ENCODE results near the gene RNF32. TPM values are rescaled to one million over a fixed set of nuclear protein-coding genes. Genes with fewer than 3 reads are reported as not detected.

The RNF32 gene
- total RNA-seq, 1 experiment from 2014 or later: 0.61 TPM

DNA sequence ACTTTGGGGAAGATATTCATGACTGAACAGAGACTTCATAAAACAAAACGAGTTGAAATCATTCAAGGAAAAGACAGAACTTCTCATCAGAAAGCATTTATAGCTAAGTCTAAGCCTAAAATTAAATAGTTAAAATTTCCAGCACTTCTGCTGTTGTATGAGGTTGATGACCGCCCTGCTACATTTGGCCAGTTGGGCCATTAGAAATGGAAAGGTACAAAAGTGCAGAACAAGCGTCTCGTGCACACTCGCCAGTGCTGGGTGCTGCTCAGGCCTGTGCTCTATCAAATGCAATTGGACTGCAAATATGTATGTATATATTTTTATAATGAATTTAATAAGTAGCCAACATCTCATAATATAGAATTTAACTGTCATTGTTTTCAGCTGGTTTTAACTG is 34.4 kb upstream of the RNF32 start:
- DNase-seq (ENCODE audit: low spot score): no peak
- TF ChIP-seq ZNF317 (CRISPR knock-in tag; IDR thresholded peaks at IDR 0.05; ENCODE audit: borderline replicate concordance, low read depth): no peak
- no peak for TF ChIP-seq PRRX2 (CRISPR knock-in tag; IDR thresholded peaks at IDR 0.05)
- no peak for TF ChIP-seq CREB1 (CRISPR knock-in tag; IDR thresholded peaks at IDR 0.05)
- no peak for TF ChIP-seq NR2C2 (CRISPR knock-in tag; IDR thresholded peaks at IDR 0.05)
- no peak for TF ChIP-seq ATF6 (CRISPR knock-in tag; IDR thresholded peaks at IDR 0.05)
- no peak for TF ChIP-seq GTF2I (CRISPR knock-in tag; conservative IDR thresholded peaks at IDR 0.05)
- no peak for TF ChIP-seq FOXP4 (CRISPR knock-in tag; IDR thresholded peaks at IDR 0.05)
- TF ChIP-seq, protein P1, sequence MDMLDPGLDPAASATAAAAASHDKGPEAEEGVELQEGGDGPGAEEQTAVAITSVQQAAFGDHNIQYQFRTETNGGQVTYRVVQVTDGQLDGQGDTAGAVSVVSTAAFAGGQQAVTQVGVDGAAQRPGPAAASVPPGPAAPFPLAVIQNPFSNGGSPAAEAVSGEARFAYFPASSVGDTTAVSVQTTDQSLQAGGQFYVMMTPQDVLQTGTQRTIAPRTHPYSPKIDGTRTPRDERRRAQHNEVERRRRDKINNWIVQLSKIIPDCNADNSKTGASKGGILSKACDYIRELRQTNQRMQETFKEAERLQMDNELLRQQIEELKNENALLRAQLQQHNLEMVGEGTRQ (CRISPR knock-in tag; IDR thresholded peaks at IDR 0.05): no peak
- TF ChIP-seq, protein P2, sequence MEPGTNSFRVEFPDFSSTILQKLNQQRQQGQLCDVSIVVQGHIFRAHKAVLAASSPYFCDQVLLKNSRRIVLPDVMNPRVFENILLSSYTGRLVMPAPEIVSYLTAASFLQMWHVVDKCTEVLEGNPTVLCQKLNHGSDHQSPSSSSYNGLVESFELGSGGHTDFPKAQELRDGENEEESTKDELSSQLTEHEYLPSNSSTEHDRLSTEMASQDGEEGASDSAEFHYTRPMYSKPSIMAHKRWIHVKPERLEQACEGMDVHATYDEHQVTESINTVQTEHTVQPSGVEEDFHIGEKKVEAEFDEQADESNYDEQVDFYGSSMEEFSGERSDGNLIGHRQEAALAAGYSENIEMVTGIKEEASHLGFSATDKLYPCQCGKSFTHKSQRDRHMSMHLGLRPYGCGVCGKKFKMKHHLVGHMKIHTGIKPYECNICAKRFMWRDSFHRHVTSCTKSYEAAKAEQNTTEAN (CRISPR knock-in tag; IDR thresholded peaks at IDR 0.05): no peak
- TF ChIP-seq, protein P3, sequence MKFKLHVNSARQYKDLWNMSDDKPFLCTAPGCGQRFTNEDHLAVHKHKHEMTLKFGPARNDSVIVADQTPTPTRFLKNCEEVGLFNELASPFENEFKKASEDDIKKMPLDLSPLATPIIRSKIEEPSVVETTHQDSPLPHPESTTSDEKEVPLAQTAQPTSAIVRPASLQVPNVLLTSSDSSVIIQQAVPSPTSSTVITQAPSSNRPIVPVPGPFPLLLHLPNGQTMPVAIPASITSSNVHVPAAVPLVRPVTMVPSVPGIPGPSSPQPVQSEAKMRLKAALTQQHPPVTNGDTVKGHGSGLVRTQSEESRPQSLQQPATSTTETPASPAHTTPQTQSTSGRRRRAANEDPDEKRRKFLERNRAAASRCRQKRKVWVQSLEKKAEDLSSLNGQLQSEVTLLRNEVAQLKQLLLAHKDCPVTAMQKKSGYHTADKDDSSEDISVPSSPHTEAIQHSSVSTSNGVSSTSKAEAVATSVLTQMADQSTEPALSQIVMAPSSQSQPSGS (CRISPR knock-in tag; IDR thresholded peaks at IDR 0.05; ENCODE audit: borderline replicate concordance, low read depth): no peak
- no peak for TF ChIP-seq MLX (CRISPR knock-in tag; IDR thresholded peaks at IDR 0.05)
- TF ChIP-seq NR1H2 (CRISPR knock-in tag; IDR thresholded peaks at IDR 0.05): no peak
- TF ChIP-seq NFE2L1 (CRISPR knock-in tag; IDR thresholded peaks at IDR 0.05): no peak
- TF ChIP-seq SP1 (CRISPR knock-in tag; conservative IDR thresholded peaks at IDR 0.05): no peak
- TF ChIP-seq TEAD1 (CRISPR knock-in tag; IDR thresholded peaks at IDR 0.05): no peak
- no peak for TF ChIP-seq KAT7 (CRISPR knock-in tag; IDR thresholded peaks at IDR 0.05; ENCODE audit: borderline replicate concordance)
- no peak for TF ChIP-seq GRHL2 (CRISPR knock-in tag; IDR thresholded peaks at IDR 0.05; ENCODE audit: insufficient replicate concordance, severe bottlenecking)
- no peak for TF ChIP-seq ZNF423 (CRISPR knock-in tag; IDR thresholded peaks at IDR 0.05)
- TF ChIP-seq, protein P4, sequence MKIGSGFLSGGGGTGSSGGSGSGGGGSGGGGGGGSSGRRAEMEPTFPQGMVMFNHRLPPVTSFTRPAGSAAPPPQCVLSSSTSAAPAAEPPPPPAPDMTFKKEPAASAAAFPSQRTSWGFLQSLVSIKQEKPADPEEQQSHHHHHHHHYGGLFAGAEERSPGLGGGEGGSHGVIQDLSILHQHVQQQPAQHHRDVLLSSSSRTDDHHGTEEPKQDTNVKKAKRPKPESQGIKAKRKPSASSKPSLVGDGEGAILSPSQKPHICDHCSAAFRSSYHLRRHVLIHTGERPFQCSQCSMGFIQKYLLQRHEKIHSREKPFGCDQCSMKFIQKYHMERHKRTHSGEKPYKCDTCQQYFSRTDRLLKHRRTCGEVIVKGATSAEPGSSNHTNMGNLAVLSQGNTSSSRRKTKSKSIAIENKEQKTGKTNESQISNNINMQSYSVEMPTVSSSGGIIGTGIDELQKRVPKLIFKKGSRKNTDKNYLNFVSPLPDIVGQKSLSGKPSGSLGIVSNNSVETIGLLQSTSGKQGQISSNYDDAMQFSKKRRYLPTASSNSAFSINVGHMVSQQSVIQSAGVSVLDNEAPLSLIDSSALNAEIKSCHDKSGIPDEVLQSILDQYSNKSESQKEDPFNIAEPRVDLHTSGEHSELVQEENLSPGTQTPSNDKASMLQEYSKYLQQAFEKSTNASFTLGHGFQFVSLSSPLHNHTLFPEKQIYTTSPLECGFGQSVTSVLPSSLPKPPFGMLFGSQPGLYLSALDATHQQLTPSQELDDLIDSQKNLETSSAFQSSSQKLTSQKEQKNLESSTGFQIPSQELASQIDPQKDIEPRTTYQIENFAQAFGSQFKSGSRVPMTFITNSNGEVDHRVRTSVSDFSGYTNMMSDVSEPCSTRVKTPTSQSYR (CRISPR knock-in tag; IDR thresholded peaks at IDR 0.05): no peak

More for the DNA sequence above, 34.4 kb upstream of the RNF32 start:
- POLR2A ChIA-PET: no interaction called here
- Mint-ChIP-seq H3K9me3 (no peaks in the 10 kb centered on the region), H3K4me3 (no peak overlapping the region), H3K36me3 (no peaks in the 10 kb centered on the region), H3K27me3 (ENCODE audit: low read depth) (no peaks in the 10 kb centered on the region), H3K27ac (no peak overlapping the region), H3K4me1 (peaks cover 12% of the 10 kb centered on the region; the same call in 1 of the 2 replicates)
- no peak for ATAC-seq
- CTCF ChIA-PET: interaction anchor here (1.7 kb wide), 1 partner anchor 10 kb away, joined by 4 read pairs; no protein-coding TSS in a partner anchor

Measured in WTC11 (cell line).